Lung (tissue), 16 donors: ENCODE measurements around the gene EPM2A. TPM values are rescaled to one million over a fixed set of nuclear protein-coding genes. Genes with fewer than 3 reads are reported as not detected.
A peak's percentile ranks its signal among the peaks of the same experiment; 100 is the strongest.

Experiments
- ATAC-seq: fragments of 200-7000 bp; cut with Tn5 transposase; one replicate; pipeline ENCODE4 v1.9.1; 2020; ENCODE audit warnings: moderate number of reproducible peaks; ENCODE audit not compliant: insufficient read depth, low FRiP score
- DNase-seq, 3 donors: peaks; one replicate each; pipeline ENCODE4 v3.0.0-alpha.2; 2013 to 2017
- H3K27ac ChIP-seq, 2 donors: one replicate each; pipeline ENCODE4 v1.5.1; 2013; ENCODE audit warnings: mild to moderate bottlenecking in 2 of 2, moderate library complexity in 2 of 2, control low read depth in 1 of 2, inconsistent platforms in 1 of 2, low read depth in 1 of 2, low read length in 1 of 2
- H3K27me3 ChIP-seq, 3 donors: one replicate each; pipeline ENCODE4 v1.5.1; 2013; ENCODE audit warnings: low read length in 2 of 3; ENCODE audit not compliant: control insufficient read depth in 3 of 3, insufficient read depth in 3 of 3
- H3K36me3 ChIP-seq, 4 donors: one replicate each; pipeline ENCODE4 v1.5.1; 2013; ENCODE audit warnings: low read length in 4 of 4, mild to moderate bottlenecking in 1 of 4, moderate library complexity in 1 of 4; ENCODE audit not compliant: control insufficient read depth in 4 of 4, insufficient read depth in 4 of 4
- H3K4me1 ChIP-seq, 5 donors: one replicate each; pipeline ENCODE4 v1.5.1; 2013; ENCODE audit warnings: low read length in 5 of 5, mild to moderate bottlenecking in 2 of 5, moderate library complexity in 1 of 5; ENCODE audit not compliant: control insufficient read depth in 5 of 5, insufficient read depth in 5 of 5
- H3K4me3 ChIP-seq: one replicate; pipeline ENCODE4 v1.5.1; 2013; ENCODE audit warnings: mild to moderate bottlenecking, control low read depth, moderate library complexity
- H3K9ac ChIP-seq, 2 donors: one replicate each; pipeline ENCODE4 v1.5.1; 2013; ENCODE audit warnings: low read length in 2 of 2, control low read depth in 1 of 2; ENCODE audit not compliant: insufficient read depth in 1 of 2
- H3K9me3 ChIP-seq, 4 donors: one replicate each; pipeline ENCODE4 v1.5.1; 2013; ENCODE audit warnings: low read length in 3 of 4, mild to moderate bottlenecking in 1 of 4, moderate library complexity in 1 of 4; ENCODE audit not compliant: control insufficient read depth in 4 of 4, insufficient read depth in 3 of 4
- WGBS, 2 donors: extraction: QIAGEN DNeasy Blood & Tissue Kit; methylation state at CpG; one replicate each; pipeline ENCODE4 v1.1.7; 2013; 5-methylcytosine and 5-hydroxymethylcytosine counted together
- long read RNA-seq, 5 donors: transcript quantifications; one replicate each; lab custom pipeline, GENCODE V29; 2026
- polyA plus RNA-seq, 2 donors: library from polyadenylated mRNA; stranded (reverse); fragments of 200-250 nt; gene quantifications; one replicate each; pipeline ENCODE4 v1.2.1, GENCODE V29; 2013
- total RNA-seq, 2 donors: library from RNA; depleted of rRNA in 1 of 2; stranded (reverse); fragments of >200 nt in 1 of 2; gene quantifications; one replicate each; pipeline ENCODE4 v1.2.1, GENCODE V29; 2014 to 2021
- TF ChIP-seq, protein P1 (sequence below): IDR thresholded peaks from 2 replicates; pipeline ENCODE4 v1.5.1; 2012; ENCODE audit warnings: mild to moderate bottlenecking; ENCODE audit errors: control extremely low read depth, extremely low read depth
- donor health status: control.
- donor health status: control.
- donor health status: Bipolar disorder and iron deficiency.
- donor health status: healthy.
- donor health status: DM: yes; HTN: yes; CAD: no.

Gene EPM2A
- total RNA-seq, result 10 to 100 TPM in 1 of 2 donors, 1 to 10 TPM in 1; 7.0 to 13.3 TPM
- 1 to 10 TPM; 2.8 to 3.0 TPM for polyA plus RNA-seq
- long read RNA-seq, donor 1, full-length matches to known transcripts, result 4 of 4 reads
- long read RNA-seq, donor 1, partial matches to known transcripts, result 0 of 4 reads
- long read RNA-seq, donor 1, other reads (novel, unspliced or antisense), result 0 of 4 reads
- long read RNA-seq, donor 2, result 0 reads
- long read RNA-seq, donor 3, full-length matches to known transcripts, result 1 of 1 reads
- long read RNA-seq, donor 3, partial matches to known transcripts, result 0 of 1 reads
- long read RNA-seq, donor 3, other reads (novel, unspliced or antisense), result 0 of 1 reads
- long read RNA-seq, donor 4, result 0 reads
- long read RNA-seq, donor 5, full-length matches to known transcripts, result 4 of 4 reads
- long read RNA-seq, donor 5, partial matches to known transcripts, result 0 of 4 reads
- long read RNA-seq, donor 5, other reads (novel, unspliced or antisense), result 0 of 4 reads

DNA sequence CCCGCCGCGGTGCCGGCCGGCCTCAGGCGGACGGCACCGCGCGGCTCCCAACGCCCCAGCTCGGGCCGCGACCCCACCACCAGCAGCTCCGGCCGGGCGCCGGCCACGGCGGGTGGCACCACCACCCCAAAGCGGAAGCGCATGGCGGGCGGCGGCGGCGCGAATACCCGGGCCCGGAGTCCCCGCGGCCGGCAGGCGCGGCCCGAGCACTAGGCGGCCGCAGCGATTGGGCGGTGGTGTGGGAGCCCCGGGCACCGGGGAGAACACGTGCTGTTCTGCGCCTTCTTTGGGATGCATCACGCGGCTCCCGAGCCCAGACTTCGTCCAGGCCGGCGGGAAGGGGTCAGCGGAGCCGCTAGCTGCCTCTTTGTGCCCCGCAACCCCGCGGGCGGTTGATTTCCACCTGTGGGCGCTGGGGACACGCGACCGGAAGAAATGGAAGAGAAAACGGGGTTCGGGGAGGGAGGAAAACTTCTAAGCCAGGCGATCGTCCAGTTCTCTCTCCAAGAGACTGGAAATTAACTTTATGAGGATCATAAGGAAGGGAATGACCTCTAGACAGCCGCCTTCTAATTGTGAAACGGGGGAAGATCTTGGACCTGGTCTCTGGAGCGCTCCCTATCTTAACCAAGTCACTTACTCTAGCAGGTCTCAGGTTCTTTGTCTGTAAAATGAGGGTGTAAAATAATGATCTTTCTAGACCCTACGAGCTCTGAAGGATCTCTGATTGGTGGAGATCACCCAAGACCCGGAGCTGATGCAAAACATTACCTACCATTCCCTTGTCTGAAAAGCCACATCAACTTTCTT is at the start of gene EPM2A:
TSS of gene EPM2A (minus strand) at position 165 of the 810 bp plus-strand sequence. CDS start at position 143, 22 bp downstream.
- Histone ChIP-seq H3K36me3 (peaks cover 0 to 1% (median 0%) of the 10 kb centered on the region in 4 donors), H3K9me3 (no peaks in the 10 kb centered on the region), H3K27ac (peak within 1 kb of the TSS; percentile 99), H3K4me1 (peaks cover 0 to 14% (median 0%) of the 10 kb centered on the region in 5 donors), H3K4me3 (peak within 1 kb of the TSS; percentile 66), H3K27me3 (no peaks in the 10 kb centered on the region), H3K9ac (peak within 1 kb of the TSS; percentile 59 to 84)
- ATAC-seq (peak; percentile 83), DNase-seq (peak; percentile 81 to 86 (median 84))
- 0% methylated on average over 66 to 69 of the region's 69 CpGs for WGBS, 2 donors
- TF ChIP-seq, protein P1, sequence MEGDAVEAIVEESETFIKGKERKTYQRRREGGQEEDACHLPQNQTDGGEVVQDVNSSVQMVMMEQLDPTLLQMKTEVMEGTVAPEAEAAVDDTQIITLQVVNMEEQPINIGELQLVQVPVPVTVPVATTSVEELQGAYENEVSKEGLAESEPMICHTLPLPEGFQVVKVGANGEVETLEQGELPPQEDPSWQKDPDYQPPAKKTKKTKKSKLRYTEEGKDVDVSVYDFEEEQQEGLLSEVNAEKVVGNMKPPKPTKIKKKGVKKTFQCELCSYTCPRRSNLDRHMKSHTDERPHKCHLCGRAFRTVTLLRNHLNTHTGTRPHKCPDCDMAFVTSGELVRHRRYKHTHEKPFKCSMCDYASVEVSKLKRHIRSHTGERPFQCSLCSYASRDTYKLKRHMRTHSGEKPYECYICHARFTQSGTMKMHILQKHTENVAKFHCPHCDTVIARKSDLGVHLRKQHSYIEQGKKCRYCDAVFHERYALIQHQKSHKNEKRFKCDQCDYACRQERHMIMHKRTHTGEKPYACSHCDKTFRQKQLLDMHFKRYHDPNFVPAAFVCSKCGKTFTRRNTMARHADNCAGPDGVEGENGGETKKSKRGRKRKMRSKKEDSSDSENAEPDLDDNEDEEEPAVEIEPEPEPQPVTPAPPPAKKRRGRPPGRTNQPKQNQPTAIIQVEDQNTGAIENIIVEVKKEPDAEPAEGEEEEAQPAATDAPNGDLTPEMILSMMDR, result no peak

DNA sequence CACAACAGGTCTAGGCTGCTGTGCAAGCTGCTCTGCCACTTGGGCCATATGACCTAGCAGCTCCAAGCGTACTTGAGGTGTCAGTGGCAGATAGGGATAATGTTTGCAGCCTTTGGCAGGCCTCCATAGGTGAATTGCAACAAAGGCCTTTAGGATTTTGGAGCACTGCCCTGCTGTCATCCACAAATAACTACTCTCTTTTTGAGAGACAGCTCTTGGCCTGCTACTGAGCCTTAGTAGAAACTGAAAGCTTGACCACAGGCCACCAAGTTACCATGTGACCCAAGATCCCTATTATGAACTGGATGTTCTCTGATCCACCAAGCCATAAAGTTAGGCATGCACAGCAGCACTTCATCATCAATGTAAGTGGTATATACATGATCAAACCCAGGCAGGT is 49.4 kb upstream of the EPM2A start:
- ATAC-seq (no peak), DNase-seq (no peak)
- peaks cover 0 to 8% (median 3%) of the 10 kb centered on the region in 4 donors for H3K9me3 ChIP-seq
- no peak overlapping the region for H3K4me3 ChIP-seq
- WGBS, 2 donors, result 96 to 100% methylated on average over 1 of the region's 1 CpG
- no peaks in the 10 kb centered on the region for H3K27me3 ChIP-seq
- H3K4me1 ChIP-seq, result peaks cover 0 to 6% (median 0%) of the 10 kb centered on the region in 5 donors
- H3K27ac ChIP-seq, result no peak overlapping the region
- peaks cover 0 to 4% (median 0%) of the 10 kb centered on the region in 4 donors for H3K36me3 ChIP-seq
- H3K9ac ChIP-seq, result no peak overlapping the region
- TF ChIP-seq, protein P1, result no peak

DNA sequence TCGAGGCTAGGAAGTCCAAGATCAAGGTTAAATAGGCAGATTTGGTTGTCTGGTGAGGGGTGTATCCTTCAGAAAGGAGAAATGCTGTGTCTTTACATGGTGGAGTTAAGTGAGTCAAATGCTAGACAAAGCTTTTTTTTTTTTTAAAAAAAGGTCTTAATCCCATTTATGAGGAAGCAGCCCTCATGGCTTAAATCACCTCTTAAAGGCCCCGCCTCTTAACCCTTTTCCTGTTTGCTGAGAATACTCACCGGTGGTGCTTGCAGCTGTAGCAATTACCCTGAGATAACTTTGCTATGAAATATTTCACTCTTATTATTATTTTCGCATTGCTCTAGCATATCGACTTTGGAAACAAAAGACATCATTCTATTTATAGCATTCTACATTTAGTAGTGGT is 48.5 kb upstream of the EPM2A start:
- H3K9ac ChIP-seq, result no peak overlapping the region
- DNase-seq (no peak), ATAC-seq (no peak)
- no peak overlapping the region for H3K27ac ChIP-seq
- peaks cover 0 to 4% (median 0%) of the 10 kb centered on the region in 4 donors for H3K36me3 ChIP-seq
- 75 to 84% methylated on average over 5 of the region's 5 CpGs for WGBS, 2 donors
- H3K9me3 ChIP-seq, result peaks cover 0 to 4% (median under 1%) of the 10 kb centered on the region in 4 donors
- no peaks in the 10 kb centered on the region for H3K27me3 ChIP-seq
- TF ChIP-seq, protein P1, result no peak
- H3K4me1 ChIP-seq, result peaks cover 0 to 6% (median 0%) of the 10 kb centered on the region in 5 donors
- no peak overlapping the region for H3K4me3 ChIP-seq
